Stimulated activated naive CD8-positive, alpha-beta T cell treated with anti-CD3 and anti-CD28 coated beads, Interleukin-15, amount 100 ng/mL, for 72 hours (primary cell): ENCODE data around the gene DNAH8.
A peak's percentile ranks its signal among the peaks of the same experiment; 100 is the strongest.
"Not testable (repeated sequence)": the region's sequence is repeated elsewhere in the genome, so short reads cannot be mapped to it uniquely, and the experiment has no call there.

Experiments used
- ATAC-seq: fragments of 150-1000 bp; cut with Tn5 transposase; 2 replicates; pipeline ENCODE4 v1.10.0; 2021; ENCODE audit warnings: mild to moderate bottlenecking, moderate library complexity
- DNase-seq, 2 donors: peaks; one replicate each; pipeline ENCODE4 v3.0.0; 2021 to 2022
- H3K27ac Mint-ChIP-seq, 2 donors: one replicate each; pipeline ENCODE4 v1.8.0; 2022; ENCODE audit warnings: mild to moderate bottlenecking in 2 of 2, mixed read lengths in 2 of 2, moderate library complexity in 2 of 2
- H3K27me3 Mint-ChIP-seq: one replicate; pipeline ENCODE4 v1.8.0; 2022; ENCODE audit warnings: mixed read lengths
- H3K4me1 Mint-ChIP-seq: one replicate; pipeline ENCODE4 v1.8.0; 2022; ENCODE audit warnings: mild to moderate bottlenecking, mixed read lengths
- H3K4me3 Mint-ChIP-seq, 2 donors: one replicate each; pipeline ENCODE4 v1.8.0; 2022; ENCODE audit warnings: mild to moderate bottlenecking in 2 of 2, mixed read lengths in 2 of 2, moderate library complexity in 1 of 2
- H3K9me3 Mint-ChIP-seq, 2 donors: one replicate each; pipeline ENCODE4 v1.8.0; 2022; ENCODE audit warnings: mixed read lengths in 2 of 2

DNAH8 gene

GRCh38 chr6:38901802-38902522, 186.9 kb downstream of the DNAH8 start:
- ATAC-seq, result no peak
- DNase-seq, result no peak
- Mint-ChIP-seq H3K27me3 (no peaks in the 10 kb centered on the region), H3K27ac (no peak overlapping the region), H3K9me3 (no peaks in the 10 kb centered on the region), H3K4me3 (no peak overlapping the region), H3K4me1 (no peaks in the 10 kb centered on the region)

DNA sequence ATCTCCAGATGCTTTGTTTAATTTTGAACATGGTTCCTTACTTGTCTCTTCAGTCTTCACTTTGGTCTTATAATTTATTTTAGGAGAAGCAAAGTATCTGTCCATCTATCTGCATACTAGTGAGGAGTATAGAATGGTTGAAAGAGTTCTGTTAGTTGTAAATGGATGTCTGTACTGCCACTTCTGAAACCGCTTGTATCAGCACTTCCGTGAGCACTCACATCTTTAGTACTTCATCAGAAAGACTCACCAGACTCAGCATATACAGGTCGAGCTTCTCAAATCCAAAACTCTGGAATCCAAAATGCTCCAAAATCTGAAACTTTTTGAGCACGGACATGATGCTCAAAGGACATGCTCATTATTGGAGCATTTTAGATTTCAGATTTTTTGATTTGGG, 191.5 kb downstream of the DNAH8 start:
- H3K27me3 Mint-ChIP-seq, result no peaks in the 10 kb centered on the region
- ATAC-seq (no peak), DNase-seq (no peak)
- no peaks in the 10 kb centered on the region for H3K4me1 Mint-ChIP-seq
- H3K4me3 Mint-ChIP-seq, result no peak overlapping the region
- no peaks in the 10 kb centered on the region for H3K9me3 Mint-ChIP-seq
- H3K27ac Mint-ChIP-seq, result no peak overlapping the region

DNA sequence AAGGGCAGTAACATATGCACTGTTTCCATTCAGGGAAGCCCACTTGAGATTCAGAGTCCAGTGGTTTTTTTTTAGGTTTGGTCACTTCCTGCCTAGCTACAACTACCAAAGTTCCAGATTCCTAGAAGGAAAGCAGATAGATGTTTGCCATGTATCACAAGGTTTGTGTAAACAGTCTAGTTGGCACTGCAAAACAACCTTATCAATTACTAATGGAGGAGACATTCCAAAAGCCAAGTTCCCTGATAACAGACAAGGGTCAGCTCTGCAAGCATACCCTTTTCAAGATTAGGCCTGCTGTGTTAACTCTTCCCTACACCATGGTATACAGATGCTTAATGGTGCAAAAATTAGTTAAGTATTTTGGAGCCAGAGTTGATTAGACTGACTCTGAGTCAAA, 192.2 kb downstream of the DNAH8 start:
- Mint-ChIP-seq H3K27ac (no peak overlapping the region), H3K4me3 (no peak overlapping the region), H3K9me3 (no peaks in the 10 kb centered on the region), H3K4me1 (no peaks in the 10 kb centered on the region), H3K27me3 (no peaks in the 10 kb centered on the region)
- DNase-seq (no peak), ATAC-seq (no peak)

- Mint-ChIP-seq H3K4me1 (no peaks in the 10 kb centered on the region), H3K4me3 (no peak overlapping the region), H3K27me3 (no peaks in the 10 kb centered on the region), H3K27ac (no peak overlapping the region), H3K9me3 (no peaks in the 10 kb centered on the region)
- ATAC-seq (no peak), DNase-seq (no peak)
Observed at GRCh38 chr6:38909015-38909730, 194.1 kb downstream of the DNAH8 start.

DNA sequence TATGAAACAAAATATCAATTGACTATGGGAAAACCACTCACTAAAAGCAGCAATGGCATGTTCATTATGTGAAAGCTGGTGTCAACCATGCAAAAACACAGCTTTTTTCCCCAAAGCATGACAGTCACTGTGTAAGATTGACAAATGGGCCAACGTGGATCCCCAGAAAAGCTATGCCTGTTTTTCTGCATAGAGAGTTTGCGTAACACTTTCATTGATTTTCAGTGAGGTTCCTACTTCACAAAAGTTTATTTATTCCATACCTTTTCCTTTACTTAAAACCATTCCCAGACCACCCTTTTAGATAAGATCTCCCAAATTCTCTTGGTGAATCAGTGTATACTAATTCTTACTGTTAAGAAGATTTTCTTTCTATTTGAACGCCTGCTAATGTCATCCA, 195.1 kb downstream of the DNAH8 start:
- H3K9me3 Mint-ChIP-seq, result no peaks in the 10 kb centered on the region
- DNase-seq (no peak), ATAC-seq (no peak)
- H3K27ac Mint-ChIP-seq, result no peak overlapping the region
- H3K4me1 Mint-ChIP-seq, result no peaks in the 10 kb centered on the region
- no peaks in the 10 kb centered on the region for H3K27me3 Mint-ChIP-seq
- H3K4me3 Mint-ChIP-seq, result no peak overlapping the region

- no peak for ATAC-seq
- Mint-ChIP-seq H3K4me3 (no peak overlapping the region), H3K27me3 (no peaks in the 10 kb centered on the region), H3K27ac (no peak overlapping the region), H3K4me1 (no peaks in the 10 kb centered on the region), H3K9me3 (no peaks in the 10 kb centered on the region)
- DNase-seq, result no peak
Observed at GRCh38 chr6:38912378-38912777, 197.3 kb downstream of the DNAH8 start.

DNA sequence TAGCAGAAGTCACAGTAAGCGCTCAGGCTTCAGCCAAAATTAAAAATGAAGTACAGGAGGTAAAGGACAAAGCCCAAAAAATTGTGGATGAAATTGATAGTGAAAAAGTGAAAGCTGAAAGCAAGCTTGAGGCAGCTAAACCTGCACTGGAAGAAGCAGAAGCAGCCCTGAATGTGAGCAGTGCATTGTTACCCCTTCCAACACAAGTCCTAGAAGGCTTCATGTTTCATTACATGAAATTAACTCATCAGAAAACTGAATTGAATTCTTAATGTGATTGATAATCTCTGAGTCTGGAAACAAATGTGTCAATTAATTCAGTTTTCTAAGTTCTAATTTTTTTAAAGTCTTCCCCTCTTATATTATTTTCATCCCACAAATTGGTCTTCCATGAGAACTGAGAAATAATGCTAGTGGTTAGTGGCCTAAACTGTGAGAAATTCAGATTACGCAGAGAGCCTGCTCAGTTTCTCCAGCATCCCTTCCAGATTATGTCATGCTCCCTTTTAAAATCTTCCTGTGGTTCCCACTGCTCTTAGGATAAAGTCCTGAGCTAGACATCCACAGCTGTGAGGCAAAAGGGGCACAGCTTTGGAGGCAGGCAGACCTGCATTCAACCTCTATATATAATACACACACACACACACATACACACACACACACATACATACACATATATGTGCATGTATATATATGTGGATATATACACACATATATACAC, 200.3 kb downstream of the DNAH8 start:
- H3K9me3 Mint-ChIP-seq, result no peaks in the 10 kb centered on the region
- H3K27ac Mint-ChIP-seq, result no peak overlapping the region
- DNase-seq (no peak), ATAC-seq (no peak)
- no peaks in the 10 kb centered on the region for H3K4me1 Mint-ChIP-seq
- no peak overlapping the region for H3K4me3 Mint-ChIP-seq
- no peaks in the 10 kb centered on the region for H3K27me3 Mint-ChIP-seq

DNA sequence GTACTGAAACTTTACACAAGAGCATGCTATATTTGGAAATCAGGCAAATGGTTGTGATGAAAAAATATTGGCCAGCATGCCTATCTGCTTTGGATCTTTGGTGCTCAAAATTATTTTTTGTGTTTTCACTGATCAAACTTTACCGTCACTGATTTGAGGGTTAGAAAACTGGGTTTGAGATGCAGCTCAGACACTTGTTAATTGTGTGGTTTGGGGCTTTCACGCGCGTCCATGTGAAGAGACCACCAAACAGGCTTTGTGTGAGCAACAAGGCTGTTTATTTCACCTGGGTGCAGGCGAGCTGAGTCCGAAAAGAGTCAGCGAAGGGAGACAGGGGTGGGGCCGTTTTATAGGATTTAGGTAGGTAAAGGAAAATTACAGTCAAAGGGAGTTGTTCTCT, 206.4 kb downstream of the DNAH8 start:
- H3K27ac Mint-ChIP-seq, H3K4me3 Mint-ChIP-seq, ATAC-seq, H3K4me1 Mint-ChIP-seq, H3K27me3 Mint-ChIP-seq, H3K9me3 Mint-ChIP-seq, DNase-seq: not testable (repeated sequence)

DNA sequence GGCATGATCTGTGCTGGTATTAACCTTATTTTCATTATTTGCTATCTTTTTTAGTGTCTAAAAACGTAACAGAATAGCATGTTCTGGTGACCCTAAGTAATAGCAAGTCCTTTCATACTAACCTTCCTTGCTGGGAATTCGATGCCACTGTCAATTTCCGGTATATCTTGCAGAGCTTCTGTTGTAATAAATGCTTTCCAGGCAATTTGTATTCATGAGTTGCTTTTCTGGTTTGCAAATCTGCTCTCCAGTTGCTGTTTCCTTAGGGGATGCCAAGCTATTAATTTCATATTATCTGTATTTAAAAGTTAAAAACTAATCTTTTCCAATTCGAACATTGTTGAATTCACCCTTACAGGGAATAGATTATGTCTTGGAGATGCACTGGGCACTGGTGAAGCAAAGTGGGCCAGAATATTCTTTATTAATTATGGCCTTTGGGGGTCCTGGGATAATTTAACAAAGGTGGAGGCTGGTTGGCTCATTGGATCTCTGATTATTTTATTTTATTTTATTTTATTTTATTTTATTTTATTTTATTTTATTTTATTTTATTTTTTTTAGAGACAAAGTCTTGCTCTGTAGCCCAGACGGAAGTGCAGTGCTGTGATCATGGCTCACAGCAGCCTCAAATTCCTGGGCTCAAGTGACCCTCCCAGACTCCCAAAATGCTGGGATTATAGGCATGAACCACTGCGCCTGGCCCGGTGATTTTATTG, 209.8 kb downstream of the DNAH8 start:
- no peaks in the 10 kb centered on the region for H3K4me1 Mint-ChIP-seq
- no peak for ATAC-seq
- no peak overlapping the region for H3K4me3 Mint-ChIP-seq
- DNase-seq, result no peak
- no peaks in the 10 kb centered on the region for H3K9me3 Mint-ChIP-seq
- peak overlapping the region in 1 of 2 donors; percentile 16 for H3K27ac Mint-ChIP-seq
- peaks cover 19% of the 10 kb centered on the region for H3K27me3 Mint-ChIP-seq

- DNase-seq (no peak), ATAC-seq (no peak)
- H3K9me3 Mint-ChIP-seq, result no peaks in the 10 kb centered on the region
- H3K4me1 Mint-ChIP-seq, result no peaks in the 10 kb centered on the region
- peaks cover 12% of the 10 kb centered on the region for H3K27me3 Mint-ChIP-seq
- H3K27ac Mint-ChIP-seq, result no peak overlapping the region
- no peak overlapping the region for H3K4me3 Mint-ChIP-seq
Observed at GRCh38 chr6:38929560-38929959, 214.4 kb downstream of the DNAH8 start.

DNA sequence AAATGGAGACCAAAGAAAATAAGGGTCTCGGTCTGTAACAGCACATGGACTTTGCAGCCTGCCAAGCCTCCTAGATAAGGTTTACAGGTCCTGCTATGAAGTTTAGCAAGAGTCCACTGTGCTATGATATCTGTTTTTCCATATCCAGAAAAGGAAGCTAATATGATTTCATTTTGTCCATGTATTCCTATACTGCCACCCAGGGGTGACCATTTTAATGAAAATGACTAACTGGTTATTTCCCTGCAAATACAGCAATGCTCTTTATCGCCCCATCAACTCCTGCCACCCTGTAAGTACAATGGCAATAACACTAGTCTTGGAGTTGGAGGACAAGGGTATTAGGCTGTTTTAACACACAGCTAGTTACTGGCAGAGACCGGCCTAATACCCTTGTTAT, 218.3 kb downstream of the DNAH8 start:
- Mint-ChIP-seq H3K27me3 (no peaks in the 10 kb centered on the region), H3K27ac (no peak overlapping the region), H3K4me1 (no peaks in the 10 kb centered on the region), H3K4me3 (no peak overlapping the region), H3K9me3 (no peaks in the 10 kb centered on the region)
- ATAC-seq (no peak), DNase-seq (no peak)

DNA sequence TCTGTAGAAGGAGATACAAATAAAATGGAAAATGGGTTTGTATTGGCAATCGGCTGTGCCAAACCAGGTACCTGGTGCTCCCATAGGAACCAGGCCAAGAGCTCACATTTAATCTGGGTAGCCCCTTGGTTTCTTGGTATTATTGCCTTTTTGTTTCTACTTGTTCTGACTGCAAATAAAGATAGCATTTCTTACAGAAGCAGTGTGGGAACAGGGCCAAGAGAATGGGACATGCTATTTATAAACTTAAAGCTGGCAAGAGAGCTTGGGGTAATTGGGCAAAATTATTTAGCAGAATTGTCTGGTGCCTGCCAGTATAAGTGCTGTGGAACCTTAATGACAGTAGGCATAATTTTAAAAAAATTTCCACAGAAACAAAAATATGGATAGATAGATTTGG, 219.9 kb downstream of the DNAH8 start:
- no peak overlapping the region for H3K4me3 Mint-ChIP-seq
- H3K9me3 Mint-ChIP-seq, result no peaks in the 10 kb centered on the region

DNA sequence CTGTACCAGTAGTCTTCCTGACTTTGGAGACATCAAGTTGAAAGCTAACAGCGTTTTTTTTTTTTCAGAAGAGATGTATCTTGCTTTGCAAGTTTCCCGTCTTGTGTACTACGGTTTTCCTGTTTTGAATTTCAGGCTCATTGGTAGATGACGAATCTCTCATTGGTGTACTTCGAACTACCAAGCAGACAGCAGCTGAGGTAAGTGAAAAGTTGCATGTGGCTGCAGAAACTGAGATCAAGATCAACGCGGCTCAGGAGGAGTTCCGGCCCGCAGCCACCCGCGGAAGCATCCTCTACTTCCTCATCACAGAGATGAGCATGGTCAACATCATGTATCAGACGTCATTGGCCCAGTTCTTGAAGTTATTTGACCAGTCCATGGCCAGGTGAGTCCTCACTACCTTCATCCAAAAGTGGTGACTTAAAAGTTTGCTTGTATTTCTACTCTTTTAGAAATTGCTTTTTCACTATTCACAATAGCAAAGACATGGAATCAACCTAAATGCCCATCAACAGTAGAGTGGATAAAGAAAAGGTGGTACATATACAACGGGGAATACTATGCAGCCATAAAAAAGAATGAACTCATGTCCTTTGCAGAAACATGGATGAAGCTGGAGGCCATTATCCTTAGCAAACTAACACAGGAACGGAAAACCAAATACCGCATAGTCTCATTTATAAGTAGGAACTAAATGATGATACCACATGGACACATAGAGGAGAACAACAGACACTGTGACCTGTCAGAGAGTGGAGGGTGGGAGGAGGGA, 222.9 kb downstream of the DNAH8 start:
- H3K27ac Mint-ChIP-seq, result no peak overlapping the region
- ATAC-seq (no peak), DNase-seq (no peak)
- H3K4me3 Mint-ChIP-seq, result no peak overlapping the region
- H3K27me3 Mint-ChIP-seq, result no peaks in the 10 kb centered on the region
- no peaks in the 10 kb centered on the region for H3K9me3 Mint-ChIP-seq
- H3K4me1 Mint-ChIP-seq, result peaks cover 4% of the 10 kb centered on the region

More for the DNA sequence above, 219.9 kb downstream of the DNAH8 start:
- H3K4me1 Mint-ChIP-seq, result peaks cover 4% of the 10 kb centered on the region
- DNase-seq, result no peak
- no peak overlapping the region for H3K27ac Mint-ChIP-seq
- no peaks in the 10 kb centered on the region for H3K27me3 Mint-ChIP-seq
- ATAC-seq, result no peak

GRCh38 chr6:38938741-38939140, 223.6 kb downstream of the DNAH8 start:
- DNase-seq (no peak), ATAC-seq (no peak)
- no peaks in the 10 kb centered on the region for H3K27me3 Mint-ChIP-seq
- H3K9me3 Mint-ChIP-seq, result no peaks in the 10 kb centered on the region
- no peak overlapping the region for H3K27ac Mint-ChIP-seq
- peaks cover 4% of the 10 kb centered on the region for H3K4me1 Mint-ChIP-seq
- no peak overlapping the region for H3K4me3 Mint-ChIP-seq

- no peak overlapping the region for H3K4me3 Mint-ChIP-seq
- DNase-seq (no peak), ATAC-seq (no peak)
- H3K27me3 Mint-ChIP-seq, result no peaks in the 10 kb centered on the region
- no peaks in the 10 kb centered on the region for H3K9me3 Mint-ChIP-seq
- no peak overlapping the region for H3K27ac Mint-ChIP-seq
- H3K4me1 Mint-ChIP-seq, result peaks cover 4% of the 10 kb centered on the region
Observed at GRCh38 chr6:38942442-38942841, 227.3 kb downstream of the DNAH8 start.
